Stimulated activated CD4-positive, alpha-beta T cell treated with anti-CD3 and anti-CD28 coated beads, Interleukin-12 subunit alpha, Interleukin-12 subunit beta, amount 100 ng/mL, for 24 hours (primary cell): Measurements from ENCODE around the gene ECM1.

Experiments used
- DNase-seq, 2 experiments: peaks; one replicate each; pipeline ENCODE4 v3.0.0-alpha.2; 2020; ENCODE audit warnings: low read depth in 2 of 2

The ECM1 gene

DNA sequence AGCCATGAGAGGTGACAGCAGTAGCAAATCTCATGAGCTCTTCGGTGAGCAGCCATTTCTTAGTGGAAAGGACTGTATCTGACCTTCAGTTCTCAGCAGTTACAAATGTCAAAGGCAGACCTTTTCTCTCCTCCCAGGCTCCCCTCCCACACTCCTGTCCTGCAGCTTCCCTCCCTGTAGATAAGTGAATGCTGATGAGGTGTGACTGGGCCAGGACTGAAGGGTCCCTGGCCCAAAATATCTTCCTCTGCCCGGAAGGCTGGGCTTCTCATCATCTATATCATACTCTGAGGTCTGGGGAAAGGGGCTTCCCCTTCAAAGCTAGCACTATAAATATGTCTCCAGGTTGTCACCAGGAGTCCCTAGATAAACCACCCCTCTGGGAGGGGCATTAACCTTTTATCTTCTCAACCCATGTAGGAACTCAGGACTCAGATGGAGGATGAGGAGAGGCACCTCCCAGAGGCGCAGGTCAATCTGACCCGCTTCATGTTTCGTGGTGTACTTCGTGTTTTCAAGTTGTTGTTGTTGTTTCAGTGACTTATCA is 37.6 kb downstream of the ECM1 start:
- DNase-seq = no peak

DNA sequence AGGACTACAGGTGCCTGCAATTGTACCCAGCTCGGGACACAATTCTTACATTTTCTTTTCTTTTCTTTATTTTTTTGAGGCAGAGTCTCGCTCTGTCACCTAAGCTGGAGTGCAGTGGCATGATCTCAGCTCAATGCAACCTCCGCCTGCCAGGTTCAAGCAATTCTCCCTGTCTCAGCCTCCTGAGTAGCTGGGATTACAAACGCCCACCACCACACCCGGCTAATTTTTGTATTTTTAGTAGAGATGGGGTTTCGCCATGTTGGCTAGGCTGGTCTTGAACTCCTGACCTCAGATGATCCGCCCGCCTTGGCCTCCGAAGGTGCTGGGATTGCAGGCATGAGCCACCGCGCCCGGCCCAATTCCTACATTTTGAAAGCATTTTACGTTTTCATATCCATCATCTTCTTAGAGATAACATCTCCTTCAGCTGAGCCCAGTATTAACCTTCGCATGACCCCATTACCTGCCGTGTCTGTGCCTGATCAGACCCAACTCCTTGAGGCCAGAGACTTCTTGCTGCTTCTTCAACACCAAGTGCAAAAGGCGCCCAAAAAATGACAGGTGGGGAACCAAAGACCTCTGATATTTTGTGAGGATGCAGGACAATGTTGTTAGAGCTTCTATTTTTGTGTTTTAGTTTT is 38.5 kb downstream of the ECM1 start:
- no peak for DNase-seq

DNA sequence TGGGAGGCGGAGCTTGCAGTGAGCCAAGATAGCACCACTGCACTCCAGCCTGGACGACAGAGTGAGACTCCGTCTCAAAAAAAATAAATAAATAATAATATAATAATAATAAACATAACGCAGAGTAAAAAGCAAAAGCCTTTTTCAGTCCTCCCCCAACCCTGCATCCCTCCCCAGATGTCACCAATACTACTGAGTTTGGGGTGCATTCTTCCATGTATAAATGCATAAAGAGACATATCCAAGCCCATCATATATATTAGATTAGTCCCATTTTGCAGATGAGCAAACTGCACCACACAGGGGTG is 40.4 kb downstream of the ECM1 start:
- no peak for DNase-seq

DNA sequence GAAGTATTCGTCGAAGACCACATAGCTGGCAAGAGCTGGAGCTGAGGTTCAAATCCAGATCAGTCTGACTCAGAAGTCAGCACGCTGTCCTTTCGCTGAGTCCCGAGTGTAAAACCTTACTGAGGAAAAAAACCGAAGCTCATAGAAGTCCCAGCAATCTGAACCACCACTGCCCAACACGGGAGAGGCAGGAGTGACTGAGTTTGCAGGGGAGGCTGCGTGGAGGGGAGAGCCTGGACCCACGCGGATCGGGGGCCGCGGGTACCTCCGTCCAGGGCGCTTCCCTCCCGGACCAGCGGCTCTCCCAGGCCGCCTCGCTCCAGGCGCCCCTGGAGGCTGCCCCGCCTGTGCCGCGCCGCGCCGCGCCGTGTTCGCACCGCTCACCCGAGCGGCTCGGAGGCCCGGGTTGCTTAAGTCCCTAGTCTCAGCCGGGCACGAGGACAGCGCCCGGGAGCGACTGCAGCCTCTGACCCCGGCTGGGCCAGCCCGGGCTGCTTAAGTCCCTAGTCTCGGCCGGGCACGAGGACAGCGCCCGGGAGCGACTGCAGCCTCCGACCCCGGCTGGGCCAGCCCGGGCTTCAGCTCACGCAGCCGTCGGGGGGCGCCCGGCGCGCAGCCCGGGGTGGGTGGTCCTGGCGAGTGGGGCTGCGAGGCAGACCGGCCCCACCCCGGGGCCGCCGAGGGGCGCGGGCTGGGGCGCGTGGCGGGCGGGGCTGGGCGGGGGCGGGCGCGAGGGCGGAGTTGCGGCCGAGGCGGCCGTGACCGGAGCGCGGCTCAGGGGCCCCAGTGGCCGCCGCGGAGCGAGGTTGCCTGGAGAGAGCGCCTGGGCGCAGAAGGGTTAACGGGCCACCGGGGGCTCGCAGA is 41.0 kb downstream of the ECM1 start, which contains the start of gene ADAMTSL4:
TSS of gene ADAMTSL4 (plus strand) at position 777 of the 864 bp plus-strand sequence. CDS start 2,881 bp downstream, outside the sequence.
- no peak for DNase-seq

DNA sequence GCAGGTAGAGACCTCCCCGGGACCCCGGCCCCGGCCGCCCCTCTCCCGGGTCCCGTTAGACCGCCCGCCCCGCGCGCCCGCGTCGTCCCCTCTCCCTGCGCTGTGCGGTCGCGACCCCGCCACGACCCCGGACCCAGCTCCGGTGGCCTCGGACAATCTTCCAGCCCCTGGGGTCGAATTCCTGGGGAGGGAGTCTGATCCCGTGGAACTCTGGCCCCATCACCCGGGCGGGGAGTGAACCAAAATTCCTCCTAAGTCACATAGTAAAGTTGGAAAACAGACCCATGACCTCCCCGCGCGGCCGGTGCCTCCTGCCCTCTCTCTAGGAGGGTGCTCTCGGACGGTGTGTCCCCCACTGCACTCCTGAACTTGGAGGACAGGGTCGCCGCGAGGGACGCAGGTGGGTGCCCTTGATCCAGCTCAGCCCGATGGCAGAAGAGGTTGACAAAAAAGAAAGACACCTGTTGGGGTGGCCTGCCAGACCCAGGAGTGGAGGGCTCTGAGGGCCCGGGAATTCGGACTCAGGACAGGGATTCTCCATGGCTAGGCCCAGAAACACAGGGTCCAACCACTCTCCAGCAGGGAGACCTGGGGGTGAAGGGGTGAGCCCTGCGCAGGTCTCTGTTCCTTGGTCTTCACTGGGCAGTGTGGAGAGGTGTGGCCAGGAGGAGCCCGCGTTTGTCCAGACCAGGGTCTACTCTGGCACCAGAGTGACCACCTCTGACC is 41.8 kb downstream of the ECM1 start:
- no peak for DNase-seq

DNA sequence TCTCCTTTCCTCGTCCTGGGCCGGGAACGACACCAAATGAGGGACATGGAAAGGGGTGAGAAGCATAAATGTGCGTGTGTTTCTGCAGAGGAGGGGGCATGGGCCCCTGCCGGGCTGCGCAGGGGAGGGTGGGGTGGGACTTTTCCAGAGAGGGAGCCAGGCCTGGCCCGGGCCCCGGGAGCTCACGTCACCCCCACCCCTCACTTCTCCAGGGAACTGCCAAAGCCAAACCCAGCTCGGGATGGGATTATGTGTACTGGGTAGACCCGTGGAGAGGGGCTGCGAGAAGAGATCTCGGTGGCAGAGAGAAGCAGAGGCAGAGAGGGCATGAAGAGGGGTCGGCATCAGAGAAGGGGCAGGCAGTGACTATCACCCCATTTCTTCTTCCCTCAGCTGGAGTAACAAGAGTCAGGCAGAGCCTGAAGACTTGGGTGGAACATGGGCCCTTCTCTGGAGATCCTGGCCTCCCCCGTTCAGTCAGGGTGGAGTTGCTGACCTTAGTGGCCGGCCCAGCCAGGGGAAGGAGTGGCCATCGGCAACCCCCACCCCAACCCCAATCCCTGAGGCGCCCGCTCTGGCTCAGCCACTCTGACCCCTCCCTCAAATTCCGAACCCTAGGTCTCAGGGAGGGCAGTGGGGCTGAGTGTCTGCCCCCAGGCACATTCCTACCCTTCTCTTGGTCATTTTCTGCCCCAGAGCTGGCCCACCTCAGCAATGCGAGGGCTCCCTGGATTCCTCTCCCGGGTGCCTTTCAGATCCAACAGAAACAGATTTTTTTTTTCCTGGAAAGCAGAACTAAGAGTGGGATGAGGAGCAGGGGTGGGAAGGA is 42.5 kb downstream of the ECM1 start:
- no peak for DNase-seq

DNA sequence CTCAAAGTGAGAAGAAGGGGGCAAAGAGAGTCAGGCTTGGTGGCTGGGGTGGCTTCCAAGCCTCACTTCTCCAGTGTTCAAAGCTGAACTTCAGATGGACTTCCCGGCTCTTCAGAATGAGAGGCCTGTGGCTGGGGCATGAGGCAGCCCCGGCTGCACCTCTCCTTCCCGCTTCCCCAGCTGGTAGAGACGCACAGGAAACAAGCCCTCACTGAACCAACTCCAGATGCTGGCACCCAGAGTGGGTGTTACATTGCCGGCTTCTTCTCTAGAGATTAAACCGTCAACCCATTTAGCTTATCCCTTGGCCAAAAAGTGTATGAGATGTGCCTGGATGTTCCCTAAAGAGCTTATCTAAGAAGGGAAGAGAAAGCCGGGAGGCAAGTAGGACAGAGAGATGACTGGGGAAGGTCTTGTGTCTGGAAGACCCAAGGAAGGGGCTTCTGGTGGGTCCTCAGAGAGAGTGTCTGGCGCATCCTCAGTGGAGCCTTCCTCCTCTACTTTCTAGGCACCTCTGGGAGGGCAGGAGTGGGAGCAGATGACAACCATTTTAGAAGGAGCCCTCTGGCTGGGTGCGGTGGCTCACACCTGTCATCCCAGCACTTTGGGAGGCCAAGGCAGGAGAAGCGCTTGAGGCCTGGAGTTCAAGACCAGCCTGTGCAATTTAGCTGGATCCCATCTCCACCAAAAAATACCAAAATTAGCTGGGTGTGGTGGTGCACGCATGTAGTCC is 43.3 kb downstream of the ECM1 start:
- DNase-seq = no peak

DNA sequence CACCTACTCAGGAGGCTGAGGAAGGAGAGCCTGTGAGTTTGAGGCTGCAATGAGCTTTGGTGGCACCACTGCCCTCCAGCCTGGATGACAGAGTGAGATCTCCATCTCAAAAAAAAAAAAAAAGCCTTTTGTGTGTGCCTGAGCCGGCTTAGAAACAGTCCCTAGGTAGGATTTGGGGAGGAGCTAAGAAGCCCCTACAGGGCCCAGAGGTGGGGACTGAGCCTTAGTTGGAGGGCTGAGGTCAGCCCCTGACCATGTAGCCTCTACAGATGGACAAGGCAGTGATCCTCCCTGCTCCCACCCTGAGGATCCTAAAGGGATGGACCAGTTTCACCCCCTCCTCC is 43.8 kb downstream of the ECM1 start:
- no peak for DNase-seq

DNA sequence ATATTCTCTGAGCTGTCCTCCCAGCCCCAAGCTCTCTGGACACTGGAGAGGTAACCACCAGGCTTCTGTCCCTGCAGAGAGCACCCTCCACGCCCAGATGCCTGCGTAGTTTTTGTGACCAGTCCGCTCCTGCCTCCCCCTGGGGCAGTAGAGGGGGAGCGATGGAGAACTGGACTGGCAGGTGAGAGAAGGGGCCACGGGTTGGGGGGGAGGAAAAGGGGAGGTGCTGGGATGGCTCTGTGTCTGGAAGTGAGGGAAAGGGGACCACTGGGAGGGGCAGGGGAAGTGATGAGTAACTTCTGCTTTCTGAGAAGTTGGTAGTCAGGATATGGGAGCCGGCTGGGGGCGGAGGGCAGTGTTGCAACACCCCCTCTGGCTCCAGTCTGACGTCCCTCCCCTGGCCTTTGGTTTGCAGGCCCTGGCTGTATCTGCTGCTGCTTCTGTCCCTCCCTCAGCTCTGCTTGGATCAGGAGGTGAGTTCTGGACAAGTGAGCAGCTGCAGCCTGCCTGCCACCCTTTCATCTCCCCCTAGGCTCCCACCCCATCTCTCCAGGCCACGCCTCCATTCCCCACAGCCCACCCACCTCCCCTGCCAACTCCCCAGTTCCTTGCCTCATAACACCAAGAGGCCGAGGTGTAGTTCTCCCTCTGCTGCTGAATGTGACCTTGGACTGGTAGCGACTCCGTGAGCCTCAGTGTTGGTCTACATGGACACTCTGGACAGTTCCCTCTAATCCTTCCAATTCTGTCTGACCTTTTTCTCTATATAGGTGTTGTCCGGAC is 44.4 kb downstream of the ECM1 start:
- DNase-seq = no peak

DNA sequence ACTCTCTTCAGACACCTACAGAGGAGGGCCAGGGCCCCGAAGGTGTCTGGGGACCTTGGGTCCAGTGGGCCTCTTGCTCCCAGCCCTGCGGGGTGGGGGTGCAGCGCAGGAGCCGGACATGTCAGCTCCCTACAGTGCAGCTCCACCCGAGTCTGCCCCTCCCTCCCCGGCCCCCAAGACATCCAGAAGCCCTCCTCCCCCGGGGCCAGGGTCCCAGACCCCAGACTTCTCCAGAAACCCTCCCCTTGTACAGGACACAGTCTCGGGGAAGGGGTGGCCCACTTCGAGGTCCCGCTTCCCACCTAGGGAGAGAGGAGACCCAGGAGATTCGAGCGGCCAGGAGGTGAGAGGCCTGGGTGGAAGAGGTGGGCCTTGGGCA is 45.0 kb downstream of the ECM1 start:
- no peak for DNase-seq

DNA sequence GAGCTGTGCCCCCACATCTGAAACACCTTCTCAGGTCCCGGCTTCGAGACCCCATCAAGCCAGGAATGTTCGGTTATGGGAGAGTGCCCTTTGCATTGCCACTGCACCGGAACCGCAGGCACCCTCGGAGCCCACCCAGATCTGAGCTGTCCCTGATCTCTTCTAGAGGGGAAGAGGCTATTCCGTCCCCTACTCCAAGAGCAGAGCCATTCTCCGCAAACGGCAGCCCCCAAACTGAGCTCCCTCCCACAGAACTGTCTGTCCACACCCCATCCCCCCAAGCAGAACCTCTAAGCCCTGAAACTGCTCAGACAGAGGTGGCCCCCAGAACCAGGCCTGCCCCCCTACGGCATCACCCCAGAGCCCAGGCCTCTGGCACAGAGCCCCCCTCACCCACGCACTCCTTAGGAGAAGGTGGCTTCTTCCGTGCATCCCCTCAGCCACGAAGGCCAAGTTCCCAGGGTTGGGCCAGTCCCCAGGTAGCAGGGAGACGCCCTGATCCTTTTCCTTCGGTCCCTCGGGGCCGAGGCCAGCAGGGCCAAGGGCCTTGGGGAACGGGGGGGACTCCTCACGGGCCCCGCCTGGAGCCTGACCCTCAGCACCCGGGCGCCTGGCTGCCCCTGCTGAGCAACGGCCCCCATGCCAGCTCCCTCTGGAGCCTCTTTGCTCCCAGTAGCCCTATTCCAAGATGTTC is 45.6 kb downstream of the ECM1 start:
- DNase-seq = no peak

DNA sequence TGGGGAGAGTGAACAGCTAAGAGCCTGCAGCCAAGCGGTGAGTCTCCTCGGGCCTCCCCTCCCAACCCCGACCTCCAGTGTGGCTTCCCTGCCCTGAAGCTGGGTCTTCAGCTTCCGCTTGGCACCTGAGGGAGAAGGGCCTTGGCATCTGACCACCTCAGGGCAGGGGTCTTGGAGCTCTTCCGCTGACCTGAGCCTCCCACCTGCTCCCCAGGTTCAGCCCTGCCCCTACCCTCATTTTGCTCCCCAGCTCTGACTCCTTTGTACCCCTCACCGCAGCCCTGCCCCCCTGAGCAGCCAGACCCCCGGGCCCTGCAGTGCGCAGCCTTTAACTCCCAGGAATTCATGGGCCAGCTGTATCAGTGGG is 46.2 kb downstream of the ECM1 start:
- DNase-seq = no peak

DNA sequence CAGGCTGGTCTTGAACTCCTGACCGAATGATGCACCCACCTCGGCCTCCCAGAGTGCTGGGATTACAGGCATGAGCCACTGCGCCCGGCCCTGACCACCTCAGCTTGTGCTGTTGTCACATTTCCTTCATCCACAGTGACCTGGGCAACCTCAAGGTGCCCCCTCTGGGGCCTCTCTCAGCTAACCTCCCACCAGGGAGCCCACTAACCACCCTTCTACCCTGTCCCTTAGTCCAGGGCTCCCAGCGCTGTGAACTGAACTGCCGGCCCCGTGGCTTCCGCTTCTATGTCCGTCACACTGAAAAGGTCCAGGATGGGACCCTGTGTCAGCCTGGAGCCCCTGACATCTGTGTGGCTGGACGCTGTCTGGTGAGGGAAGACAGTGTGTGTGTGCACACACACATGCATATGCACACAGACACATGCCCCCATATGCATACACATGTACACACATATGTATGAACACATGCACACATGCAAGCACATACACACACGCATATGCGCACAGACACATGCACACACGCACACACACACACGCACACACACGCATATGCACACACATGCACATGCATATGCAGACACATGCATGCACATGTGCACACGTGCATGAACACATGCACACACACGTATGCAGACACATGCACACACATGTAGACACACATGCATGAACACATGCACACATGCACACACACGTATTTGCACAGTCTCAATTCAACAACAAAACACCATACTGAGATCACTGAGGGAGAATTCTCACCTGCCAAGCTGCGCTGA is 47.5 kb downstream of the ECM1 start:
- no peak for DNase-seq

DNA sequence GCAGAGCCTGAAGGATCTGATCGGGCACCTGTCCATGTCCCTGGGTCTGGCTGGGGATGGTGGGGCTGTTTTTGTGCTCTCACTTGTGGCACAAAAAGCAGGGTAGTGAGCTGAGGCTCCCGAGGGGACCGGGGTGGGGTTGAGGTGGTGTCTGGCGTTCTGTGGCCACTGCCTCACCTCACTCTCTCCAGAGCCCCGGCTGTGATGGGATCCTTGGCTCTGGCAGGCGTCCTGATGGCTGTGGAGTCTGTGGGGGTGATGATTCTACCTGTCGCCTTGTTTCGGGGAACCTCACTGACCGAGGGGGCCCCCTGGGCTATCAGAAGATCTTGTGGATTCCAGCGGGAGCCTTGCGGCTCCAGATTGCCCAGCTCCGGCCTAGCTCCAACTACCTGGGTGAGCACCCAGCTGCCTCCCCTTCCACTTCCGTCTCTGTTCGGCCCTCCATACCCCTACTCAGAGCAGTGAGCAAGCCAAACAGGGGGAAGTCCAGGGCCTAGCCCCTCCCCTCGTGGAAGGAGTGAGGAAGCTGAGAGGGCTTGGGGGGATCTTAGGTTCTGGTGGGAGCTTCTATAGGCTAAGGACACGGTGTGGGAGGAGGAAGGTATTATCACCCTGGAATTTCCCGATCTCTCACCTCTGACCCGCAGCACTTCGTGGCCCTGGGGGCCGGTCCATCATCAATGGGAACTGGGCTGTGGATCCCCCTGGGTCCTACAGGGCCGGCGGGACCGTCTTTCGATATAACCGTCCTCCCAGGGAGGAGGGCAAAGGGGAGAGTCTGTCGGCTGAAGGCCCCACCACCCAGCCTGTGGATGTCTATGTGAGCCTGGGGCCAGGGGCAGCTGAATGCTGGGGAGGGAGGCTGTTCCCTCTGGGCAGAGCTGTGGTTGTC is 48.3 kb downstream of the ECM1 start:
- no peak for DNase-seq

DNA sequence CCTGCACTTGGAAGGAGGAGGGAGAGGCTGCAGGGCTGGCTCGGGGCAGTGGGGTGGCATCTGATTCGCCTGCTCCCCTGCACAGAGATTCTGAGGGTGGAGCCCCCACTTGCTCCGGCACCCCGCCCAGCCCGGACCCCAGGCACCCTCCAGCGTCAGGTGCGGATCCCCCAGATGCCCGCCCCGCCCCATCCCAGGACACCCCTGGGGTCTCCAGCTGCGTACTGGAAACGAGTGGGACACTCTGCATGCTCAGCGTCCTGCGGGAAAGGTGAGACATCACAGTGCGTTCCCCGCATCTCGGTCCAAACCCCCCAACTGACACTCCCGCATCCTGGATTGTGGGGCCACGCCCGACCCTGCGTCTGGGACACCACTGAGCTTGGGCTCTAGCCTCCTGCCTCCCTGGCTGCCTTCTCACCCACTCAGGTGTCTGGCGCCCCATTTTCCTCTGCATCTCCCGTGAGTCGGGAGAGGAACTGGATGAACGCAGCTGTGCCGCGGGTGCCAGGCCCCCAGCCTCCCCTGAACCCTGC is 49.2 kb downstream of the ECM1 start:
- DNase-seq = no peak

DNA sequence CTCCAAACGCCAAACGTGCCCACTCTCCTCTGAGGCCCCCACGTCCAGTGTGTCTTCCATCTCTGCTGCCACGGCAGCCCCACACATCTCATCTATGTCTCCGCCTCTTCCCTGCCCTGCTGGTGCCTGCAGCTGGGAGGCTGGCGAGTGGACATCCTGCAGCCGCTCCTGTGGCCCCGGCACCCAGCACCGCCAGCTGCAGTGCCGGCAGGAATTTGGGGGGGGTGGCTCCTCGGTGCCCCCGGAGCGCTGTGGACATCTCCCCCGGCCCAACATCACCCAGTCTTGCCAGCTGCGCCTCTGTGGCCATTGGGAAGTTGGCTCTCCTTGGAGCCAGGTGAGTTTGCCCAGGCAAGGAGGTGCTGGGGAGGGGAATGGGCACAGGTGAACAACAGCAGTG is 49.9 kb downstream of the ECM1 start:
- no peak for DNase-seq

DNA sequence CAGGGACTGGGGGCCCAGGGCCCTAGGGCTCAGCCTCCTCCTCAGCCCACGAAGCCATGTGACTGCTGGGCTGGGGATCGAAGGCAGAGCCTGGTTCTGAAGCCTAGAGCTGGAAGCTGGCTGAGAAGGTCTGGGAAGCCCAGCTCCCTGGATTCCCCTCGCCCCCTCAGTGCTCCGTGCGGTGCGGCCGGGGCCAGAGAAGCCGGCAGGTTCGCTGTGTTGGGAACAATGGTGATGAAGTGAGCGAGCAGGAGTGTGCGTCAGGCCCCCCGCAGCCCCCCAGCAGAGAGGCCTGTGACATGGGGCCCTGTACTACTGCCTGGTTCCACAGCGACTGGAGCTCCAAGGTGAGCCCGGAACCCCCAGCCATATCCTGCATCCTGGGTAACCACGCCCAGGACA is 50.4 kb downstream of the ECM1 start:
- DNase-seq = no peak
